ENCODE measurements around the gene SMIM35.
A peak's percentile ranks its signal among the peaks of the same experiment; 100 is the strongest.

The SMIM35 gene

GRCh38 chr11:118002541-118003423, 84.0 kb downstream of the SMIM35 start:
- DNase-seq (ENCODE audit: low spot score) = peak; percentile 38

DNA sequence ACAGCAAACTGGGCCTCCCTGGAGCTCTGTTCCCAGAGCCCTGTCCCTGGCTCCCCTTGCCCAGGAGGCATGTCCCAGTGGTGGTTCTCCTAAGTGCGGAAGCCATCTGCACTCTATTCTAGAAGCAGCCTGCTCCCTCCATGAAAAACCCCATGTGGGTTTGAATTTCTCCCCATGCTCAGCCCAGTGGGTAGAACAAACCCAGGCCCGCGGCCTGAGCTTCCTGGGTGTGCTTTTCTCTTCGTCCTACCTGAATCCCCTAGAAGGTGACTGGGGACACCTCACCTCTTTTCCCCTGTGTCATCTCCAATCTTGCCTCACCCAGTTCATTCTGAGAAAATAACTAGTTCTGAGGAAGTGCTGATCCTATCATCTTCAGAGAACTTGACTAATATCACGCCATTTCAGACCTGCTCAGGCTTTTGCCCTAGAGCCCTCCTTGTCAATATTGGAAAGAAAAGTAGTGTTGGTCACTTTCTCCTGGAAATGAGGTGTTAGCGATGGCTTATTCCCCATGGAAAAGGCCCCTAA, 84.7 kb downstream of the SMIM35 start:
- DNase-seq (ENCODE audit: low spot score) = no peak

DNA sequence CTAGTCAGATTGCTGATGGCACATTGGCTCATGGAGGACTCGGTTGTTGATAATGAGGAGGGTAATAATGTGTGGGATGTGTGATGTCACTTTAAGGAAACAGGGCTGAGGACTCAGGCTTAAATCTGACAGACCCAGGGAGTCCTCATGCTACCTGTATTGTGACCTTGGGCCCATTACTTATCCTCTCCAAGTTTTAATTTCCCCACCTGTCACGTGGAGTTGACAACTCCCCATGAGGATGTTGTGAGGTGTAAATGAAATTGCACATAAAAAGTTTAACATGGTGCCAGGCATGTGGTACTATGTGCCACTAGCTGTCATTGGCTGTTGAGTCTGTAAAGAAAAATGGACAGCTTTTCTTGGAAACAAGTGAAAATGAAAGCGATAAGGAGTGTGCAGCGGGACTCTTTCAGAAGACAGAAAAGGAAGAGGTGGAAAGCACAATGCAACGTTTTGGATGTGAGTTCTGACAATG, 85.2 kb downstream of the SMIM35 start:
- DNase-seq (ENCODE audit: low spot score) = no peak

DNA sequence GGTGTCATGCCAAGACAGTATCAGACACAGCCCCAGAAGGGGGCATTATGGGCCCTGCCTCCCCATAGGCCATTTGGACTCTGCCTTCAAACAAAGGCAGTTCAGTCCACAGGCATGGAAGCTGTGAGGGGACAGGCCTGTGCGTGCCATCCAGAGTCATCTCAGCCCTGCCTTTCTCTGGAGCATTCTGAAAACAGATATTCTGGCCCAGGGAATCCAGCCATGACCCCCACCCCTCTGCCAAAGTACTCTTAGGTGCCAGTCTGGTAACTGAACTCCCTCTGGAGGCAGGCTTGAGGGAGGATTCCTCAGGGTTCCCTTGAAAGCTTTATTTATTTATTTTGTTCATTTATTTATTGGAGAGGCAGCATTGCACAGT, 85.9 kb downstream of the SMIM35 start:
- no peak for DNase-seq (ENCODE audit: low spot score)

- DNase-seq (ENCODE audit: low spot score) = no peak
These were observed 86.5 kb downstream of the SMIM35 start for GRCh38 chr11:118000067-118000849.

- no peak for DNase-seq (ENCODE audit: low spot score)
These were observed 87.3 kb downstream of the SMIM35 start for GRCh38 chr11:117999354-117999993.

GRCh38 chr11:117998664-117999353, 88.0 kb downstream of the SMIM35 start:
- no peak for DNase-seq (ENCODE audit: low spot score)

DNA sequence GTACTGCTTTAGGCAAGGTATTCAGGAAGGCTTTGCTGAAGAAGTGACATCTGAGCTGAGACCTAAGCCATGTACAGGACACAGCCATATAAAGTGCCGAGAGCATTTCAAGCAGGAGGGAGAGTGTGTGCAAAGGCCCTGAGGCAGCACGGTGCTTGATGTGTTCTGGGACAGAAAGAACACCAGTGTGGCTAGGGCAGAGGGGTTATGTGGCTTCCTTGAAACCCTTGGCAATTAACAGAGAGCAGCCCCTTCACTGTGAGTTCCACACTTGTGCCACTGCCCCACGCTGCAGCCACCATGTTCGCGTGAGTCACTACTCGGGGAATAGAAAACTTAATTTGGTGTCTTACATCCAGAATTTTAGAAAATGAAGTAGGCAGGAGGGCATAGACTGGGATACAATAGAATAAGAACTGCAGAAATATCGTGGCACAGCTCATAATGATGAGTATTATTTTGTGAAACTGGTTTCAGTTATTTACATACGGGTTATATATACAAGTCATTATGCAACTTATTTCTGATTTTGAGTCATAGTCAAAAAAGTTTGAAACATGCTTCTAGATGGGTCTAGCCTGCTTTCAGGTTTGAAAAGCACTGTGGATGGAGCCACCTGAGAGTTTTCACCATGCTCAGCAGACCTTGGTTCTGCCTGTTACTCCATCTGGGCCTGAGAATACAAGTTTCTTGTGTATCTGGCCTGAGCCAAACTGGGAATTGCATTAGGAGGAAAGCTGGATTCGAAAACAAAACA, 88.8 kb downstream of the SMIM35 start:
- DNase-seq (ENCODE audit: low spot score) = no peak

- DNase-seq (ENCODE audit: low spot score) = no peak
These were observed 89.4 kb downstream of the SMIM35 start for GRCh38 chr11:117997406-117997805.

GRCh38 chr11:117996058-117996457, 90.7 kb downstream of the SMIM35 start:
- DNase-seq (ENCODE audit: low spot score) = no peak

DNA sequence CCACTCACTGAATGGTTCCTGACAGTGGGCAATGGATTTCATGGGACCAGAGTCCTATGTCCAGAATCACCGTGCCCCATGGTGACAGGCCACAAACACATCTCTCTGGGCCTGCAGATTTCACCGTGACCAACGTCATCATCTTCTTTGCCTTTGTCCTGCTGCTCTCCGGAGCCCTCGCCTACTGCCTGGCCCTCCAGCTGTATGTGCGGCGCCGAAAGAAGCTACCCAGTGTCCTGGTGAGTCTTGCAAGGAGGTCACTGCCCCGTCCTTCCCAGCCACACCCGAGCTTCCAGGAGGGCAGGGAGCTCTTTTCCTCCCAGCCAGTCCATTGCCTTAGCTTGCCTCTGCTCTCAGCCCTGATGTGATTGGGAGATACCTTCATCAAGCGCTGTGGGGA, 91.3 kb downstream of the SMIM35 start:
- no peak for DNase-seq (ENCODE audit: low spot score)

DNA sequence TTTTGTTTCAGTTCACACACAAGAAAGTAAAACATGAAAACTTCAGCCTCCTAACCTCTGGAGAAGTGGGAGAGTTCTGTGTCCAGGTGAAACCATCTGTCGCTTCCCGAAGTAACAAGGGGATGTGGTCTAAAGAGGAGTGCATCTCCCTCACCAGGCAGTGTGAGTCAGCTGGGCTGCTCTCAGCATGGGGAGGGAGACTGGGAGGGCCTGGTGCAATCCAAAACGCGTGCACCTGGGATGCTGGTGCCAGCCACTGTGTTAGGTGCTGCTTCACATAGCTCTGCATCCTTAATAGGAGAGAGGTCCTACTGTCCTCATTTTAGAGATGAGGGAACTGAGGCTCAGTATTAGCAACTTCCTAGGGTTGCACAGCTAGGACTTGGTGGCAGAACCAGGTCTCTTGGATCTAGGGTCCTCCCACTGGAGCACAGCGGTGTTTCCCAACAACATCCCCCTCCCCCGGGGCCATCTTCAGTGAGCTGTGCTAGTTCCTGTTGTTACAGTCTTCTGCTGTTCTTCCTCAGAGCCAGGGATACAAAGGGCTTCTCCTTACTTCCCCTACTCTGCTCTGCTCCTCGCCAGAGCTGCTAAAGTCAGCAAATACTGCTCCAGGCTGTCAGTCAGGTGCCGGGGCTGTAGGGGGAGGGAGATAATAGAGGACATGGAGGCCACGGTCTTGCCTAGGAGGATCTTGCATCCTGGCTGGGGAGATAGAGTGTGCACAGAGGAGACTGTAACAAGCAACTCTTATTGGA, 92.6 kb downstream of the SMIM35 start:
- no peak for DNase-seq (ENCODE audit: low spot score)

DNA sequence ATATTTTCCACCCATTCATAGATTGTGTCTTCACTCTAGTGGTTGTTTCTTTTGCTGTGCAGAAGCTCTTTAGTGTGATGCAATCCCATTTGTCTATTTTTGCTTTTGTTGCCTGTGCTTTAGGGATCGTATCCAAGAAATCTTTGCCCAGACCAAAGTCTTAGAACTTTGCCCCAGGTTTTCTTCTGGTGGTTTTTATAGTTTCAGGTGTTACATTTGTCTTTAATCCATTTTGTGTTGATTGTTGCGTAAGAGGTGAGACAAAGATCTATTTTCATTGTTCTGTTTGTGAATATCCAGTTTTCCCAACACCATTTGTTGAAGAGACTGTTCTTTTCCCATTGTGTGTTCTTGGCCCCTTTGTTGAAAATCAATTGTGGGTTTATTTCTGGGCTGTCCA, 94.1 kb downstream of the SMIM35 start:
- DNase-seq (ENCODE audit: low spot score) = no peak

DNA sequence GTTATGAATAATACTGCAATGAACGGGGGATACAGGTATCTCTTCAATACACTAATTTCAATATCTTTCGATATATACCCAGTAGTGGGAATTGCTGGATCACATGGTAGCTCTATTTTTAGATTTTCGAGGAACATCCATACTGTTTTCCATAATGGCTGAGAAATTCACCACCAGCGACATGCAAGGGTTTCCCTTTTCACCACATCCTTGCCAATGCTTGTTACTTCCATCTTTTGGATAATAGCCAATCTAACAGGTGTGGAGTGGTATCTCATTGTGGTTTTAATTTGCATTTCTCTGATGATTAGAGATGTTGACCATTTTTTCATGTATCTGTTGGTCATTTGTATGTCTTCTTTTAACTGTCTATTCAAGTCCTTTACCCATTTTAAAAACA, 94.6 kb downstream of the SMIM35 start:
- no peak for DNase-seq (ENCODE audit: low spot score)

GRCh38 chr11:117989351-117990102, 97.2 kb downstream of the SMIM35 start:
- DNase-seq (ENCODE audit: low spot score) = no peak

- DNase-seq (ENCODE audit: low spot score) = no peak
These were observed 99.7 kb downstream of the SMIM35 start for GRCh38 chr11:117986981-117987574.

- DNase-seq (ENCODE audit: low spot score) = peak; percentile 99
These were observed 100.5 kb downstream of the SMIM35 start, which contains the start of gene IL10RA for GRCh38 chr11:117985953-117986887. Gene IL10RA (plus strand): TSS chr11:117986394. CDS start chr11:117986468, 74 bp downstream.

GRCh38 chr11:117984476-117984875, 102.3 kb downstream of the SMIM35 start:
- DNase-seq (ENCODE audit: low spot score) = no peak
